GM13976 (cell line): ENCODE results near the gene MTHFSD.

Experiments used
- DNase-seq: peaks from one replicate; pipeline ENCODE4 v3.0.0; 2012; ENCODE audit warnings: low spot score
- in situ Hi-C: fragments of 300-500 bp; cut with MboI; formaldehyde crosslinking; loops from one replicate; pipeline ENCODE4 v1.12.0; 2022; ENCODE audit warnings: low sequenced_read_pairs, mixed read lengths, inconsistent platforms; ENCODE audit not compliant: unreplicated experiment
- TF ChIP-seq, protein P1 (sequence below): IDR thresholded peaks from 2 replicates; pipeline ENCODE4 v1.5.1; 2012; ENCODE audit warnings: borderline replicate concordance, mild to moderate bottlenecking; ENCODE audit not compliant: insufficient read depth; ENCODE audit errors: extremely low read depth, missing control alignments, control extremely low read depth

MTHFSD gene

DNA sequence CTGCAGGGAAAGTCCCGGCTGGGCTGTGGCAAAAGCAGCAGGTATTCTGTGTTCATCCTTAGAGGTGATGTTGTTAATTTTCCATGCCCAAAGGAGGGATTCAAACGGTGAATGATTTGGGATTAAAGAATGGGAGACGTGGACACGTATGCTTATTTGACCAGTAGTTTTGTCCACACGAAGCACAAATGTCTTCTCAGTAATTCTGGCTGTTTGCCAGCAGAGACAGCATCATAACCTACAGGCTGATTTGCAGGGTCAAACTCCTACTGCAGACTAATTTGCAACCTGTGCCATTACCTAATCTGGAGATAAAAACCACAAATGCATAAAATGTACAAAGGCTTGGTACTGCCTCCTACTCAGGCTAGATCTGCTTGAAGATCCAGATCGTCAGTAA is 14.1 kb downstream of the MTHFSD start:
- in situ Hi-C loops = no loop called here
- TF ChIP-seq, protein P1, sequence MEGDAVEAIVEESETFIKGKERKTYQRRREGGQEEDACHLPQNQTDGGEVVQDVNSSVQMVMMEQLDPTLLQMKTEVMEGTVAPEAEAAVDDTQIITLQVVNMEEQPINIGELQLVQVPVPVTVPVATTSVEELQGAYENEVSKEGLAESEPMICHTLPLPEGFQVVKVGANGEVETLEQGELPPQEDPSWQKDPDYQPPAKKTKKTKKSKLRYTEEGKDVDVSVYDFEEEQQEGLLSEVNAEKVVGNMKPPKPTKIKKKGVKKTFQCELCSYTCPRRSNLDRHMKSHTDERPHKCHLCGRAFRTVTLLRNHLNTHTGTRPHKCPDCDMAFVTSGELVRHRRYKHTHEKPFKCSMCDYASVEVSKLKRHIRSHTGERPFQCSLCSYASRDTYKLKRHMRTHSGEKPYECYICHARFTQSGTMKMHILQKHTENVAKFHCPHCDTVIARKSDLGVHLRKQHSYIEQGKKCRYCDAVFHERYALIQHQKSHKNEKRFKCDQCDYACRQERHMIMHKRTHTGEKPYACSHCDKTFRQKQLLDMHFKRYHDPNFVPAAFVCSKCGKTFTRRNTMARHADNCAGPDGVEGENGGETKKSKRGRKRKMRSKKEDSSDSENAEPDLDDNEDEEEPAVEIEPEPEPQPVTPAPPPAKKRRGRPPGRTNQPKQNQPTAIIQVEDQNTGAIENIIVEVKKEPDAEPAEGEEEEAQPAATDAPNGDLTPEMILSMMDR = no peak
- no peak for DNase-seq

- no peak for DNase-seq
- in situ Hi-C loops = no loop called here
- TF ChIP-seq, protein P1 = no peak
Observed at GRCh38 chr16:86538196-86538780, 16.7 kb downstream of the MTHFSD start.

DNA sequence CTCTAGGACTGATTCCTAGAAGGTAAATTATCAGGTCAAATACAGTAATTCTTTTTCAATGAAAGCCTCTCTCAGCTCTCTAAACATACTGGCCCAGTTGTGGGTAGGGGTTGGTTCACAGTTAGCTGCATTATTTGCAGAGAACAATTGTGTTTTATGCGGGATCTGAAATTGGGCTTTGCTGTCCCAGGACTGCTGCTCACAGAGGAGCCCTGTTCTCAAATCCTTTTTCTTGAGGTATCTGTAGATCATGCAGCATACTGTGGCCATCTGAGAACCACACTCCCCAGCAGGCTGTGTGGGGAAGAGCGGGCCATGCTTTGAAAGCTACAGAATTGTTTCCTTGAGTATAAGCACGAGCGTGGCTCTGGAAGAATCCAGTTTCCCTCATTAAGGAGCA is 17.5 kb downstream of the MTHFSD start:
- TF ChIP-seq, protein P1 = no peak
- DNase-seq = no peak
- in situ Hi-C loops = no loop called here

DNA sequence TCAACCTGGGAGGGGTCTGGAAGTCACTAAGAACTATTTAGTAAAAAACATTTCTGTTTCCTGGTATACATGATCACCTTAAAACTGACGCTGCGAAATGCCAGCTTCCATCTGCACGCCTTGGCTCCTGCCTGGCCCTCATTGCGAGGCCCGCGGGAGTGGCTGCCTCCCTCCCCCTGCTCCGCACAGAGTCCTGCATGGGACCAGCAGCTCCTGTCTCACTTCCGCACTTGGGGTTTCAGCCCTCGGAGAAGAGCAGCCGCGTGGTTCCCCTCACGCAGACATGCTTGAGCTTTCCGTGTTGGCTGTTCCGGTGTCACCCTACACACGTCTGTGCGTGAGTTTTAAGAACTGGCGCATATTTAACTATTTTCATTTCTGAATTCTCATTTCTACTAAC is 18.4 kb downstream of the MTHFSD start:
- in situ Hi-C loops = no loop called here
- no peak for DNase-seq
- TF ChIP-seq, protein P1 = no peak

DNA sequence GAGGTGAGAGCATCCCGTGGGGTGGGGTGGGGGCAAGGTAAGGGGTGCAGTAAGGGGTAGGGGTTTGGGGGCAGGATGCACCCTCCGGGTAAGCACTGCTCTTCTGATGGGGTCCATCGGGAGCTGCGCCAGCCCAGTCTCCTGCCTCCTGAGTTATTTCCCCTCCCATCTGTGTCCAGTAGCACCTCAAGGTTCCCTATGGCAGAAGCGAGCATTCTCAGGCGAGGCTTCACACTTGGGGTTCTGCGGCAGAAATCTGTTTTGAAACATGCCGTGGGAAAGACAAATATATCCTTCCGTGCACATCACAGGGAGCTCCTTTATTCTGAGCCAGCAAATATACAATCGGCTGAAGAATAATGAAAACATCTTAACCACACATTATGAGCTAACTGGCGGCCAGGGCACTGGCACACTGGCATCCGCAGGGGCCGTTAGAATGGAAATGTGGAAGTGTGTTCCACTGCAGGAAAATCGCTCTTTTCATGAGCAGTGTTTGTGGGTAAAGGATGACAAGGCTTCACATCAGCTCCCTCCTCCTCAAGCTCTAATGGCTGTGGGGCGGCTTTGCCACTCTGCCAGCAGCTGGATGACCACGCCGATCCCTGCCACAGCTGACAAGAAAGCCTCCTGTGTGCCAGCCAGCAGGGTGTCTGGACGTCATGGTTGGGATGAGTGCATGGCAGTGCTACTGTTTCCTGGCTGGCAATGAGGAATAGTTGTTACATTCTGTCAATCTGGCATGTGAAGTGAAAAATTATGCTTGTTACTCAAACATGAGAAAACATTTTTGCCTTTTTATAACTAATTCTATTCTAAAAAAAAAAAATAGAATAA is 20.0 kb downstream of the MTHFSD start:
- in situ Hi-C loops = no loop called here
- TF ChIP-seq, protein P1 = no peak
- DNase-seq = no peak

DNA sequence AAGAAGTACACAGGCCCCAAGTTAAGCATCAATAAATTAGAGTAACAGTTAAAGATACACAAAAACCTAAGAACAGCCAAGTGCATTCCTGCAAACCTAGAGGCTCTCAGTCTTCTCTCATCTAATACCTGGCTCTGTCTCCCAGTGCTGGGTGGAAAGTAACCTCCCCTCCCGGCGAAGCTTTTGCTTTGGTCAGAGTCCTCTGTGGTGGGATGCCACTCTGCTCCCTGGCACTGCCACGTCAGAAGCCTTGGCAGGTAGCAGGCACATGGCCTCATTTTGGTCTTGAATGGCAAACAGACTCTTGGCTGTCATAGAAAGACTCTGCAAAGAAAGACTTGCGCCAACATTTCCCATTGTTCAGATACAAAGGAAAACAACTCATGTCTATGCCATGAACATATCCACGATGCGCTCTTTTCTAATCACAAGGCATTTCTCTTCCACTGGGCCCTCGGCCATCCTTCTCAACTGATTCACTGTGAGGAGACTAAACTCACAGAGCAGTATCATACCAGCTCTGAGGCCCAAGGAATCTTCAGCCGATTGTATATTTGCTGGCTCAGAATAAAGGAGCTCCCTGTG is 21.2 kb downstream of the MTHFSD start:
- TF ChIP-seq, protein P1 = no peak
- DNase-seq = no peak

More for the DNA sequence above, 21.2 kb downstream of the MTHFSD start:
- in situ Hi-C loops = no loop called here
